Esophagus muscularis mucosa (tissue), 3 donors: ENCODE data around the gene TUBD1.

Source experiments
- POLR2AphosphoS5 ChIP-seq, 2 donors: sonication (generic); formaldehyde crosslinking; IDR thresholded peaks; one replicate each; pipeline ENCODE4 v1.6.1; 2017; ENCODE audit warnings: antibody characterized with exemption in 2 of 2
- TF ChIP-seq, protein P1 (sequence below), 3 experiments: fragments of 200-600 bp in 2 of 3; fragments of 450-650 bp in 1 of 3; sonication (generic) in 2 of 3; IDR thresholded peaks; one replicate each; pipeline ENCODE4 v1.5.1; 2017 to 2019; ENCODE audit warnings: antibody characterized with exemption in 3 of 3, mild to moderate bottlenecking in 2 of 3, moderate library complexity in 1 of 3

DNA sequence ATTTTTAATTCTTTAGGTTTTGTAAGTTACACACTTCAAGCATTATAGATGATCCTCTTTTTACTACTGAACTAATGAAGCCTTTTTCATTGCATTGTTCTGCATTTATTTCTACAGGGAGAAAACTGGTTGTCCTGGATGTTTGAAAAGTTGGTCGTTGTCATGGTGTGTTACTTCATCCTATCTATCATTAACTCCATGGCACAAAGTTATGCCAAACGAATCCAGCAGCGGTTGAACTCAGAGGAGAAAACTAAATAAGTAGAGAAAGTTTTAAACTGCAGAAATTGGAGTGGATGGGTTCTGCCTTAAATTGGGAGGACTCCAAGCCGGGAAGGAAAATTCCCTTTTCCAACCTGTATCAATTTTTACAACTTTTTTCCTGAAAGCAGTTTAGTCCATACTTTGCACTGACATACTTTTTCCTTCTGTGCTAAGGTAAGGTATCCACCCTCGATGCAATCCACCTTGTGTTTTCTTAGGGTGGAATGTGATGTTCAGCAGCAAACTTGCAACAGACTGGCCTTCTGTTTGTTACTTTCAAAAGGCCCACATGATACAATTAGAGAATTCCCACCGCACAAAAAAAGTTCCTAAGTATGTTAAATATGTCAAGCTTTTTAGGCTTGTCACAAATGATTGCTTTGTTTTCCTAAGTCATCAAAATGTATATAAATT lies 53.0 kb downstream of the TUBD1 start:
- peak in 1 of 2 donors; percentile 37 for TF ChIP-seq POLR2AphosphoS5 (IDR thresholded peaks at IDR 0.05)
- TF ChIP-seq, protein P1, sequence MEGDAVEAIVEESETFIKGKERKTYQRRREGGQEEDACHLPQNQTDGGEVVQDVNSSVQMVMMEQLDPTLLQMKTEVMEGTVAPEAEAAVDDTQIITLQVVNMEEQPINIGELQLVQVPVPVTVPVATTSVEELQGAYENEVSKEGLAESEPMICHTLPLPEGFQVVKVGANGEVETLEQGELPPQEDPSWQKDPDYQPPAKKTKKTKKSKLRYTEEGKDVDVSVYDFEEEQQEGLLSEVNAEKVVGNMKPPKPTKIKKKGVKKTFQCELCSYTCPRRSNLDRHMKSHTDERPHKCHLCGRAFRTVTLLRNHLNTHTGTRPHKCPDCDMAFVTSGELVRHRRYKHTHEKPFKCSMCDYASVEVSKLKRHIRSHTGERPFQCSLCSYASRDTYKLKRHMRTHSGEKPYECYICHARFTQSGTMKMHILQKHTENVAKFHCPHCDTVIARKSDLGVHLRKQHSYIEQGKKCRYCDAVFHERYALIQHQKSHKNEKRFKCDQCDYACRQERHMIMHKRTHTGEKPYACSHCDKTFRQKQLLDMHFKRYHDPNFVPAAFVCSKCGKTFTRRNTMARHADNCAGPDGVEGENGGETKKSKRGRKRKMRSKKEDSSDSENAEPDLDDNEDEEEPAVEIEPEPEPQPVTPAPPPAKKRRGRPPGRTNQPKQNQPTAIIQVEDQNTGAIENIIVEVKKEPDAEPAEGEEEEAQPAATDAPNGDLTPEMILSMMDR (IDR thresholded peaks at IDR 0.05) = no peak
